GM12872 (cell line): ENCODE data around the gene NPLOC4.

Source experiments
- CTCF ChIP-seq: IDR thresholded peaks from 3 replicates; pipeline ENCODE4 v1.5.1; 2011; ENCODE audit warnings: low read depth, mild to moderate bottlenecking, low read length, moderate library complexity; ENCODE audit not compliant: insufficient read depth

The NPLOC4 gene

GRCh38 chr17:81641825-81642489, 5.0 kb upstream of the NPLOC4 start:
- TF ChIP-seq CTCF: no peak

- no peak for TF ChIP-seq CTCF
These were observed 3.1 kb upstream of the NPLOC4 start for GRCh38 chr17:81640011-81640410.

GRCh38 chr17:81638683-81639082, 1.8 kb upstream of the NPLOC4 start:
- TF ChIP-seq CTCF: no peak

GRCh38 chr17:81635973-81636504, 873 bp downstream of the NPLOC4 start:
- TF ChIP-seq CTCF: no peak

- no peak for TF ChIP-seq CTCF
These were observed 1.5 kb downstream of the NPLOC4 start for GRCh38 chr17:81635431-81635830.

GRCh38 chr17:81631482-81631881, 5.4 kb downstream of the NPLOC4 start:
- TF ChIP-seq CTCF: no peak

- no peak for TF ChIP-seq CTCF
These were observed 6.6 kb downstream of the NPLOC4 start for GRCh38 chr17:81630274-81630673.
